Measurements from ENCODE around the gene AP2B1. TPM values are rescaled to one million over a fixed set of nuclear protein-coding genes. Genes with fewer than 3 reads are reported as not detected.
A peak's percentile ranks its signal among the peaks of the same experiment; 100 is the strongest.
"Not testable (repeated sequence)": the region's sequence is repeated elsewhere in the genome, so short reads cannot be mapped to it uniquely, and the experiment has no call there.

AP2B1 gene
- total RNA-seq, 1 donor from 2014 or later = 177 TPM

GRCh38 chr17:35554668-35555067, 32.5 kb upstream of the AP2B1 start:
- H3K27ac Mint-ChIP-seq = no peak overlapping the region
- intact Hi-C loops (cut with micrococcal nuclease) = no loop called here
- no peaks in the 10 kb centered on the region for H3K4me1 Mint-ChIP-seq (ENCODE audit: low read depth)
- no peak for DNase-seq (ENCODE audit: low spot score)
- peaks cover 30% of the 10 kb centered on the region for H3K27me3 Mint-ChIP-seq (ENCODE audit: low read depth)
- no peaks in the 10 kb centered on the region for H3K9me3 Mint-ChIP-seq
- H3K4me3 Mint-ChIP-seq (ENCODE audit: low read depth) = no peak overlapping the region
- H3K36me3 Mint-ChIP-seq (ENCODE audit: low read depth) = no peaks in the 10 kb centered on the region

GRCh38 chr17:35555691-35556090, 31.4 kb upstream of the AP2B1 start:
- Mint-ChIP-seq H3K4me3 (ENCODE audit: low read depth) (no peak overlapping the region), H3K9me3 (no peaks in the 10 kb centered on the region), H3K27ac (no peak overlapping the region), H3K4me1 (ENCODE audit: low read depth) (peaks cover 1% of the 10 kb centered on the region), H3K36me3 (ENCODE audit: low read depth) (no peaks in the 10 kb centered on the region), H3K27me3 (ENCODE audit: low read depth) (peaks cover 33% of the 10 kb centered on the region)
- intact Hi-C loops (cut with micrococcal nuclease) = no loop called here
- DNase-seq (ENCODE audit: low spot score) = no peak

- H3K27ac Mint-ChIP-seq = no peak overlapping the region
- H3K4me3 Mint-ChIP-seq (ENCODE audit: low read depth) = no peak overlapping the region
- DNase-seq (ENCODE audit: low spot score) = no peak
- no peaks in the 10 kb centered on the region for H3K9me3 Mint-ChIP-seq
- intact Hi-C loops (cut with micrococcal nuclease) = no loop called here
- peaks cover 5% of the 10 kb centered on the region for H3K4me1 Mint-ChIP-seq (ENCODE audit: low read depth)
- no peaks in the 10 kb centered on the region for H3K36me3 Mint-ChIP-seq (ENCODE audit: low read depth)
- H3K27me3 Mint-ChIP-seq (ENCODE audit: low read depth) = peaks cover 29% of the 10 kb centered on the region
Measured at GRCh38 chr17:35557353-35557752, 29.8 kb upstream of the AP2B1 start.

GRCh38 chr17:35559495-35560210, 27.5 kb upstream of the AP2B1 start:
- H3K27me3 Mint-ChIP-seq (ENCODE audit: low read depth) = peaks cover 31% of the 10 kb centered on the region

GRCh38 chr17:35560703-35561102, 26.4 kb upstream of the AP2B1 start, which contains the start of gene SLFN14:
Gene SLFN14 (minus strand): TSS chr17:35560819. CDS start chr17:35558062, 2,757 bp downstream.
- Mint-ChIP-seq H3K4me1 (ENCODE audit: low read depth) (peaks cover 5% of the 10 kb centered on the region), H3K27ac (no peak within 1 kb of the TSS), H3K27me3 (ENCODE audit: low read depth) (peaks cover 38% of the 10 kb centered on the region), H3K4me3 (ENCODE audit: low read depth) (no peak within 1 kb of the TSS), H3K9me3 (no peaks in the 10 kb centered on the region), H3K36me3 (ENCODE audit: low read depth) (no peaks in the 10 kb centered on the region)
- intact Hi-C loops (cut with micrococcal nuclease) = no loop called here
- DNase-seq (ENCODE audit: low spot score) = no peak

More at GRCh38 chr17:35559495-35560210, 27.5 kb upstream of the AP2B1 start:
- no peak overlapping the region for H3K4me3 Mint-ChIP-seq (ENCODE audit: low read depth)
- intact Hi-C loops (cut with micrococcal nuclease) = no loop called here
- H3K36me3 Mint-ChIP-seq (ENCODE audit: low read depth) = no peaks in the 10 kb centered on the region
- no peak overlapping the region for H3K27ac Mint-ChIP-seq
- no peaks in the 10 kb centered on the region for H3K9me3 Mint-ChIP-seq
- peaks cover 5% of the 10 kb centered on the region for H3K4me1 Mint-ChIP-seq (ENCODE audit: low read depth)
- DNase-seq (ENCODE audit: low spot score) = no peak

GRCh38 chr17:35563181-35563580, 23.9 kb upstream of the AP2B1 start:
- H3K36me3 Mint-ChIP-seq (ENCODE audit: low read depth); H3K27ac Mint-ChIP-seq; H3K4me1 Mint-ChIP-seq (ENCODE audit: low read depth); DNase-seq (ENCODE audit: low spot score); H3K9me3 Mint-ChIP-seq; intact Hi-C loops (cut with micrococcal nuclease); H3K4me3 Mint-ChIP-seq (ENCODE audit: low read depth): not testable (repeated sequence)
- peaks cover 33% of the 10 kb centered on the region for H3K27me3 Mint-ChIP-seq (ENCODE audit: low read depth)

- DNase-seq (ENCODE audit: low spot score) = no peak
- Mint-ChIP-seq H3K4me1 (ENCODE audit: low read depth) (peaks cover 18% of the 10 kb centered on the region), H3K4me3 (ENCODE audit: low read depth) (peak overlapping the region; percentile 87), H3K27me3 (ENCODE audit: low read depth) (peaks cover 19% of the 10 kb centered on the region), H3K9me3 (no peaks in the 10 kb centered on the region), H3K36me3 (ENCODE audit: low read depth) (peaks cover 11% of the 10 kb centered on the region), H3K27ac (no peak overlapping the region)
- intact Hi-C loops (cut with micrococcal nuclease) = loop anchor here (1.0 kb wide), 1 partner anchor 20 kb away; the partner anchor contains the start of gene AP2B1
Measured at GRCh38 chr17:35566968-35567367, 20.2 kb upstream of the AP2B1 start.

GRCh38 chr17:35568561-35568960, 18.6 kb upstream of the AP2B1 start:
- Mint-ChIP-seq H3K4me3 (ENCODE audit: low read depth) (peak overlapping the region; percentile 87), H3K27me3 (ENCODE audit: low read depth) (peaks cover 17% of the 10 kb centered on the region), H3K4me1 (ENCODE audit: low read depth) (peaks cover 18% of the 10 kb centered on the region), H3K36me3 (ENCODE audit: low read depth) (peaks cover 11% of the 10 kb centered on the region), H3K27ac (peak overlapping the region; percentile 80), H3K9me3 (no peaks in the 10 kb centered on the region)
- intact Hi-C loops (cut with micrococcal nuclease) = loop anchor here (1.0 kb wide), 2 partner anchors 10 to 29 kb away; partner anchors contain the start of gene PEX12
- no peak for DNase-seq (ENCODE audit: low spot score)

- peaks cover 10% of the 10 kb centered on the region for H3K27me3 Mint-ChIP-seq (ENCODE audit: low read depth)
- peaks cover 18% of the 10 kb centered on the region for H3K4me1 Mint-ChIP-seq (ENCODE audit: low read depth)
- peak overlapping the region; percentile 70 for H3K4me3 Mint-ChIP-seq (ENCODE audit: low read depth)
- no peaks in the 10 kb centered on the region for H3K9me3 Mint-ChIP-seq
- H3K27ac Mint-ChIP-seq = peak overlapping the region; percentile 46
- H3K36me3 Mint-ChIP-seq (ENCODE audit: low read depth) = peaks cover 13% of the 10 kb centered on the region
- intact Hi-C loops (cut with micrococcal nuclease) = no loop called here
- no peak for DNase-seq (ENCODE audit: low spot score)
Measured at GRCh38 chr17:35569405-35569804, 17.7 kb upstream of the AP2B1 start.

- Mint-ChIP-seq H3K4me3 (ENCODE audit: low read depth) (no peak overlapping the region), H3K9me3 (no peaks in the 10 kb centered on the region), H3K36me3 (ENCODE audit: low read depth) (peaks cover 18% of the 10 kb centered on the region), H3K27me3 (ENCODE audit: low read depth) (no peaks in the 10 kb centered on the region), H3K27ac (no peak overlapping the region), H3K4me1 (ENCODE audit: low read depth) (peaks cover 25% of the 10 kb centered on the region)
- intact Hi-C loops (cut with micrococcal nuclease) = no loop called here
- no peak for DNase-seq (ENCODE audit: low spot score)
Measured at GRCh38 chr17:35575759-35576158, 11.4 kb upstream of the AP2B1 start.

- intact Hi-C loops (cut with micrococcal nuclease) = loop anchor here (1.0 to 2.0 kb wide), 3 partner anchors 9 to 37 kb away; partner anchors contain the start of gene AP2B1
- peak overlapping the region; percentile 91 for H3K27ac Mint-ChIP-seq
- no peak for DNase-seq (ENCODE audit: low spot score)
- peaks cover 2% of the 10 kb centered on the region for H3K27me3 Mint-ChIP-seq (ENCODE audit: low read depth)
- no peaks in the 10 kb centered on the region for H3K9me3 Mint-ChIP-seq
- H3K4me1 Mint-ChIP-seq (ENCODE audit: low read depth) = peaks cover 25% of the 10 kb centered on the region
- H3K4me3 Mint-ChIP-seq (ENCODE audit: low read depth) = peak overlapping the region; percentile 89
- H3K36me3 Mint-ChIP-seq (ENCODE audit: low read depth) = peaks cover 18% of the 10 kb centered on the region
Measured at GRCh38 chr17:35577830-35578196, 9.3 kb upstream of the AP2B1 start.

- peak within 1 kb of the TSS; percentile 91 for H3K27ac Mint-ChIP-seq
- DNase-seq (ENCODE audit: low spot score) = peak; percentile 83
- peaks cover 25% of the 10 kb centered on the region for H3K4me1 Mint-ChIP-seq (ENCODE audit: low read depth)
- intact Hi-C loops (cut with micrococcal nuclease) = loop anchor here (1.0 to 2.0 kb wide), 3 partner anchors 9 to 38 kb away; partner anchors contain the start of gene AP2B1
- peaks cover 18% of the 10 kb centered on the region for H3K36me3 Mint-ChIP-seq (ENCODE audit: low read depth)
- peaks cover 2% of the 10 kb centered on the region for H3K27me3 Mint-ChIP-seq (ENCODE audit: low read depth)
- no peaks in the 10 kb centered on the region for H3K9me3 Mint-ChIP-seq
- peak within 1 kb of the TSS; percentile 89 for H3K4me3 Mint-ChIP-seq (ENCODE audit: low read depth)
Measured at GRCh38 chr17:35578197-35578928, 8.8 kb upstream of the AP2B1 start, which contains the start of gene PEX12. Gene PEX12 (minus strand): TSS chr17:35578571. CDS start chr17:35578021, 550 bp downstream.

Measured in activated T-helper 2 cell treated with anti-CD3 and anti-CD28 coated beads, Interferon-gamma antibody, Interleukin-2, Interleukin-4, amounts not matched to agents 10 μg/mL and 5 μg/mL and 100 μg/mL, durations not matched to agents 14 hours and 24 hours and 36 hours (primary cell).